WTC11 (cell line): Measurements from ENCODE around the gene PMEPA1. TPM values are rescaled to one million over a fixed set of nuclear protein-coding genes. Genes with fewer than 3 reads are reported as not detected.

ENCODE experiments used
- ATAC-seq: fragments of 200-7000 bp; cut with Tn5 transposase; 2 replicates; pipeline ENCODE4 v1.10.0; 2021; ENCODE audit warnings: mild to moderate bottlenecking, moderate library complexity
- Bru-seq: library from RNA; stranded (reverse); fragments of 400-500 nt; gene quantifications from one replicate; lab custom pipeline; 2021; lab: Mats Ljungman, UMichigan
- CTCF ChIA-PET: fragments of 300-600 bp; sonication (Branson Sonifier 250); formaldehyde crosslinking; loops from one replicate; lab custom pipeline; 2021; ENCODE audit warnings: antibody characterized with exemption; lab: Charles Lee
- POLR2A ChIA-PET: fragments of 350-600 bp; sonication (Branson Sonifier 250); formaldehyde crosslinking; loops from one replicate; lab custom pipeline; 2021; ENCODE audit warnings: antibody characterized with exemption; lab: Charles Lee
- DNase-seq: peaks from one replicate; pipeline ENCODE4 v3.0.0; 2021; ENCODE audit warnings: low spot score
- H3K27ac Mint-ChIP-seq: 2 replicates; pipeline ENCODE4 v1.8.0; 2021; ENCODE audit warnings: mixed read lengths
- H3K27me3 Mint-ChIP-seq: 2 replicates; pipeline ENCODE4 v1.8.0; 2021; ENCODE audit warnings: low read depth, mild to moderate bottlenecking, moderate library complexity, mixed read lengths
- H3K36me3 Mint-ChIP-seq: 2 replicates; pipeline ENCODE4 v1.8.0; 2021; ENCODE audit warnings: mixed read lengths
- H3K4me1 Mint-ChIP-seq: 2 replicates; pipeline ENCODE4 v1.8.0; 2022; ENCODE audit warnings: mixed read lengths
- H3K4me3 Mint-ChIP-seq: 2 replicates; pipeline ENCODE4 v1.8.0; 2021; ENCODE audit warnings: mild to moderate bottlenecking, moderate library complexity, mixed read lengths
- H3K9me3 Mint-ChIP-seq: 2 replicates; pipeline ENCODE4 v1.8.0; 2021; ENCODE audit warnings: mixed read lengths
- CREM ChIP-seq: sonication (generic); formaldehyde crosslinking; IDR thresholded peaks from 2 replicates; pipeline ENCODE4 v1.8.1; 2022; ENCODE audit warnings: mild to moderate bottlenecking, missing genetic modification reagents, moderate library complexity
- CTCF ChIP-seq: fragments of 200-600 bp; IDR thresholded peaks from 2 replicates; pipeline ENCODE4 v1.8.0; 2022; ENCODE audit warnings: antibody characterized with exemption
- E2F5 ChIP-seq: sonication (generic); formaldehyde crosslinking; IDR thresholded peaks from 2 replicates; pipeline ENCODE4 v1.8.1; 2022; ENCODE audit warnings: mild to moderate bottlenecking, moderate library complexity, missing genetic modification reagents
- FOXK1 ChIP-seq: sonication (generic); formaldehyde crosslinking; IDR thresholded peaks from 2 replicates; pipeline ENCODE4 v1.8.0; 2022; ENCODE audit warnings: mild to moderate bottlenecking, moderate library complexity, missing genetic modification reagents
- HMGXB4 ChIP-seq: sonication (generic); formaldehyde crosslinking; IDR thresholded peaks from 2 replicates; pipeline ENCODE4 v1.8.1; 2023; ENCODE audit warnings: mild to moderate bottlenecking, moderate library complexity, missing genetic modification reagents
- IRF2 ChIP-seq: sonication (generic); formaldehyde crosslinking; IDR thresholded peaks from 2 replicates; pipeline ENCODE4 v1.8.0; 2022; ENCODE audit warnings: low read depth, missing genetic modification reagents, borderline replicate concordance
- MAX ChIP-seq: sonication (generic); formaldehyde crosslinking; IDR thresholded peaks from 2 replicates; pipeline ENCODE4 v1.8.0; 2022; ENCODE audit warnings: mild to moderate bottlenecking, missing genetic modification reagents
- NFYB ChIP-seq: sonication (generic); formaldehyde crosslinking; conservative IDR thresholded peaks from 2 replicates; pipeline ENCODE4 v1.8.0; 2022; ENCODE audit warnings: low read depth, missing genetic modification reagents
- PRRX2 ChIP-seq: fragments of 250-450 bp; sonication (Bioruptor Pico); IDR thresholded peaks from 2 replicates; pipeline ENCODE4 v1.8.0; 2021; ENCODE audit warnings: mild to moderate bottlenecking
- SMAD4 ChIP-seq: sonication (generic); formaldehyde crosslinking; IDR thresholded peaks from 2 replicates; pipeline ENCODE4 v1.8.0; 2022; ENCODE audit warnings: mild to moderate bottlenecking, missing genetic modification reagents
- SP1 ChIP-seq: sonication (generic); formaldehyde crosslinking; conservative IDR thresholded peaks from 2 replicates; pipeline ENCODE4 v1.8.1; 2022; ENCODE audit warnings: missing genetic modification reagents
- TEAD1 ChIP-seq: sonication (generic); formaldehyde crosslinking; IDR thresholded peaks from 2 replicates; pipeline ENCODE4 v1.8.0; 2022; ENCODE audit warnings: mild to moderate bottlenecking, missing genetic modification reagents
- TP53 ChIP-seq: sonication (generic); formaldehyde crosslinking; IDR thresholded peaks from 2 replicates; pipeline ENCODE4 v1.8.1; 2023; ENCODE audit warnings: mild to moderate bottlenecking, missing genetic modification reagents
- USF2 ChIP-seq: sonication (generic); formaldehyde crosslinking; IDR thresholded peaks from 2 replicates; pipeline ENCODE4 v1.8.1; 2023; ENCODE audit warnings: mild to moderate bottlenecking, missing genetic modification reagents, moderate library complexity
- ZBTB21 ChIP-seq: sonication (generic); formaldehyde crosslinking; IDR thresholded peaks from 2 replicates; pipeline ENCODE4 v1.8.1; 2023; ENCODE audit warnings: mild to moderate bottlenecking, missing genetic modification reagents, borderline replicate concordance
- ZNF138 ChIP-seq: sonication (generic); formaldehyde crosslinking; conservative IDR thresholded peaks from 2 replicates; pipeline ENCODE4 v1.8.1; 2022; ENCODE audit warnings: mild to moderate bottlenecking, moderate library complexity, missing genetic modification reagents
- ZNF232 ChIP-seq: sonication (generic); formaldehyde crosslinking; IDR thresholded peaks from 2 replicates; pipeline ENCODE4 v1.8.0; 2022; ENCODE audit warnings: mild to moderate bottlenecking, missing genetic modification reagents
- ZNF416 ChIP-seq: fragments of 250-450 bp; sonication (Bioruptor Pico); IDR thresholded peaks from 2 replicates; pipeline ENCODE4 v1.9.0; 2021; ENCODE audit warnings: mild to moderate bottlenecking, inconsistent platforms
- long read RNA-seq, 3 experiments: library from RNA in 1 of 3; library from capped mRNA in 1 of 3; library from polyadenylated mRNA in 1 of 3; unstranded in 2 of 3; stranded (forward) in 1 of 3; transcript quantifications; one replicate each; pipeline ENCODE4 v2.0.0, GENCODE V29; 2021
- total RNA-seq: library from RNA; stranded (reverse); gene quantifications from 3 replicates; pipeline ENCODE4 v1.2.3, GENCODE V29; 2021

The PMEPA1 gene
- total RNA-seq (29.8 to 40.6 TPM (median 31.0 TPM) in 3 replicates), Bru-seq, nascent RNA (percentile 91 among the genes with signal in this experiment)
- long read RNA-seq, experiment 1, full-length matches to known transcripts = 93 of 112 reads
- long read RNA-seq, experiment 1, partial matches to known transcripts = 5 of 112 reads
- long read RNA-seq, experiment 1, other reads (novel, unspliced or antisense) = 14 of 112 reads
- long read RNA-seq, experiment 2, full-length matches to known transcripts = 21 of 39 reads
- long read RNA-seq, experiment 2, partial matches to known transcripts = 3 of 39 reads
- long read RNA-seq, experiment 2, other reads (novel, unspliced or antisense) = 15 of 39 reads
- long read RNA-seq, experiment 3, full-length matches to known transcripts = 17 of 22 reads
- long read RNA-seq, experiment 3, partial matches to known transcripts = 2 of 22 reads
- long read RNA-seq, experiment 3, other reads (novel, unspliced or antisense) = 3 of 22 reads

GRCh38 chr20:57709823-57710799 is at the start of gene PMEPA1:
PMEPA1 (minus strand) TSS chr20:57710015; CDS start chr20:57709582, 433 bp downstream.
- ChIA-PET CTCF (interaction anchor here (1.0 to 2.1 kb wide), 7 partner anchors 8 to 87 kb away, joined by 3 to 9 read pairs (median 5); no protein-coding TSS in a partner anchor), POLR2A (interaction anchor here (0.6 to 2.3 kb wide), 7 partner anchors 8 to 326 kb away, joined by 3 to 8 read pairs (median 3); no protein-coding TSS in a partner anchor)
- Mint-ChIP-seq H3K27ac (peak within 1 kb of the TSS; percentile 98), H3K36me3 (peaks cover 7% of the 10 kb centered on the region), H3K9me3 (no peaks in the 10 kb centered on the region), H3K27me3 (no peaks in the 10 kb centered on the region; the same call in 1 of the 2 replicates), H3K4me3 (peak within 1 kb of the TSS; percentile 96), H3K4me1 (peaks cover 56% of the 10 kb centered on the region)
- DNase-seq = peak; percentile 95
- TF ChIP-seq ZNF232 (CRISPR knock-in tag) (0 out of 2 replicates have a peak, but pooled peaks have one; percentile 4), NFYB (CRISPR knock-in tag) (0 out of 2 replicates have a peak, but pooled peaks have one; percentile 33), SMAD4 (CRISPR knock-in tag) (peak; percentile 95), CREM (CRISPR knock-in tag) (peak; percentile 81; the same call in 1 of the 2 replicates), ZBTB21 (CRISPR knock-in tag) (peak; percentile 91; the same call in 1 of the 2 replicates), IRF2 (CRISPR knock-in tag) (no peak), TP53 (peak; percentile 72), ZNF416 (no peak), USF2 (CRISPR knock-in tag) (peak; percentile 48), HMGXB4 (CRISPR knock-in tag) (peak; percentile 70), PRRX2 (no peak), SP1 (CRISPR knock-in tag) (peak; percentile 53; the same call in 1 of the 2 replicates), E2F5 (CRISPR knock-in tag) (peak; percentile 27; the same call in 1 of the 2 replicates), ZNF138 (CRISPR knock-in tag) (0 out of 2 replicates have a peak, but pooled peaks have one; percentile 17), MAX (0 out of 2 replicates have a peak, but pooled peaks have one; percentile 7), CTCF (no peak), FOXK1 (CRISPR knock-in tag) (peak; percentile 77), TEAD1 (CRISPR knock-in tag) (0 out of 2 replicates have a peak, but pooled peaks have one; percentile 33)
- peak; percentile 80 for ATAC-seq
